GM12878 (cell line): ENCODE results near the gene FAS. TPM values are rescaled to one million over a fixed set of nuclear protein-coding genes. Genes with fewer than 3 reads are reported as not detected.

Experiments used
- ATF7 ChIP-seq: fragments of 450-650 bp; IDR thresholded peaks from 2 replicates; pipeline ENCODE4 v1.6.1; 2016; ENCODE audit warnings: low read depth, mild to moderate bottlenecking
- BACH1 ChIP-seq: fragments of 450-650 bp; IDR thresholded peaks from 2 replicates; pipeline ENCODE4 v1.6.1; 2017; ENCODE audit warnings: mild to moderate bottlenecking, borderline replicate concordance
- CBFB ChIP-seq: IDR thresholded peaks from 2 replicates; pipeline ENCODE4 v1.6.1; 2016; ENCODE audit warnings: antibody characterized with exemption, low read depth
- CHD1 ChIP-seq: IDR thresholded peaks from 2 replicates; pipeline ENCODE4 v1.6.1; 2012; ENCODE audit warnings: low read depth, low read length, improper control_type of control experiment
- CTCF ChIP-seq, 3 experiments: IDR thresholded peaks in 2 of 3; conservative IDR thresholded peaks in 1 of 3; 2 replicates each; pipeline ENCODE4 v1.5.1; 2011; ENCODE audit warnings: low read depth in 3 of 3, low read length in 3 of 3, mild to moderate bottlenecking in 3 of 3, control low read depth in 2 of 3, moderate library complexity in 2 of 3, inconsistent platforms in 1 of 3, mixed read lengths in 1 of 3; ENCODE audit not compliant: control insufficient read depth in 2 of 3, insufficient read depth in 1 of 3; ENCODE audit errors: extremely low read depth in 1 of 3
- EGR1 ChIP-seq, 2 experiments: IDR thresholded peaks; 1 replicate in 1 of 2; 2 replicates in 1 of 2; pipeline ENCODE4 v1.6.1; 2011 to 2012; ENCODE audit warnings: low read depth in 2 of 2, low read length in 2 of 2, borderline replicate concordance in 1 of 2, mild to moderate bottlenecking in 1 of 2, moderate library complexity in 1 of 2
- ETV6 ChIP-seq, 2 experiments: fragments of 450-650 bp in 1 of 2; IDR thresholded peaks in 1 of 2; conservative IDR thresholded peaks in 1 of 2; 2 replicates each; pipeline ENCODE4 v1.6.1; 2014; ENCODE audit warnings: antibody characterized with exemption in 1 of 2, borderline replicate concordance in 1 of 2, low read depth in 1 of 2, mild to moderate bottlenecking in 1 of 2, moderate library complexity in 1 of 2
- FOS ChIP-seq: IDR thresholded peaks from 3 replicates; pipeline ENCODE4 v1.6.1; 2011; ENCODE audit warnings: borderline replicate concordance; ENCODE audit not compliant: insufficient read length; ENCODE audit errors: extremely low read depth
- FOXK2 ChIP-seq: fragments of 450-650 bp; IDR thresholded peaks from 2 replicates; pipeline ENCODE4 v1.6.1; 2017; ENCODE audit warnings: mild to moderate bottlenecking, moderate library complexity
- HSF1 ChIP-seq: fragments of 150-350 bp; IDR thresholded peaks from 2 replicates; pipeline ENCODE4 v1.6.1; 2014; ENCODE audit warnings: mild to moderate bottlenecking, low read depth, low read length
- KDM1A ChIP-seq: fragments of 200-600 bp; sonication (generic); IDR thresholded peaks from 2 replicates; pipeline ENCODE4 v1.6.1; 2016; ENCODE audit warnings: borderline replicate concordance
- LARP7 ChIP-seq: fragments of 450-650 bp; IDR thresholded peaks from 2 replicates; pipeline ENCODE4 v1.6.1; 2017; ENCODE audit warnings: mild to moderate bottlenecking
- NFXL1 ChIP-seq: fragments of 450-650 bp; IDR thresholded peaks from 2 replicates; pipeline ENCODE4 v1.6.1; 2017; ENCODE audit warnings: antibody characterized with exemption, mild to moderate bottlenecking, borderline replicate concordance
- NFYB ChIP-seq: IDR thresholded peaks from 2 replicates; pipeline ENCODE4 v1.6.1; 2011; ENCODE audit warnings: low read depth, mild to moderate bottlenecking, low read length, improper control_type of control experiment, moderate library complexity; ENCODE audit not compliant: insufficient read depth
- NR2C2 ChIP-seq: IDR thresholded peaks from 2 replicates; pipeline ENCODE4 v1.6.1; 2011; ENCODE audit warnings: borderline replicate concordance, low read depth; ENCODE audit not compliant: control insufficient read depth, insufficient read length
- PAX5 ChIP-seq: IDR thresholded peaks from 2 replicates; pipeline ENCODE4 v1.6.1; 2011; ENCODE audit warnings: low read depth, low read length, borderline replicate concordance
- PAX8 ChIP-seq: fragments of 450-650 bp; IDR thresholded peaks from 2 replicates; pipeline ENCODE4 v1.6.1; 2017; ENCODE audit warnings: mild to moderate bottlenecking, moderate library complexity
- SMAD1 ChIP-seq: fragments of 450-650 bp; IDR thresholded peaks from 2 replicates; pipeline ENCODE4 v1.6.1; 2018; ENCODE audit warnings: mild to moderate bottlenecking, low read depth; ENCODE audit not compliant: partially characterized antibody
- SUZ12 ChIP-seq: fragments of 200-600 bp; sonication (generic); IDR thresholded peaks from one replicate; pipeline ENCODE4 v1.6.1; 2018; ENCODE audit warnings: antibody characterized with exemption, mild to moderate bottlenecking; ENCODE audit not compliant: unreplicated experiment
- TCF3 ChIP-seq: IDR thresholded peaks from 2 replicates; pipeline ENCODE4 v1.6.1; 2012; ENCODE audit warnings: low read depth, mild to moderate bottlenecking, low read length, borderline replicate concordance; ENCODE audit not compliant: insufficient read depth
- YY1 ChIP-seq: IDR thresholded peaks from 2 replicates; pipeline ENCODE4 v1.6.1; 2011; ENCODE audit warnings: low read depth, mild to moderate bottlenecking, low read length
- ZNF207 ChIP-seq: fragments of 450-650 bp; IDR thresholded peaks from 2 replicates; pipeline ENCODE4 v1.6.1; 2014; ENCODE audit warnings: antibody characterized with exemption, mild to moderate bottlenecking, borderline replicate concordance
- ZNF622 ChIP-seq: fragments of 450-650 bp; IDR thresholded peaks from 2 replicates; pipeline ENCODE4 v1.6.1; 2017; ENCODE audit warnings: mild to moderate bottlenecking, inconsistent platforms
- polyA plus RNA-seq, 11 experiments: library from polyadenylated mRNA; depleted of rRNA in 4 of 11; unstranded in 6 of 11; stranded (reverse) in 5 of 11; fragments of >200 nt; fragmentation: Nextera tagmentation in 4 of 11; fragmentation: Illumina TruSeq in 1 of 11; extraction: Ambion mirVana in 4 of 11; extraction: Trizol in 1 of 11; gene quantifications; 1 replicate in 1 of 11; 2 replicates in 10 of 11; pipeline versions ENCODE4 v1.2.1 to v1.2.3, GENCODE V29; 2011 to 2016; ENCODE audit warnings: inconsistent platforms in 2 of 11, missing spikeins in 2 of 11, low read depth in 1 of 11
- total RNA-seq, 4 experiments: library from RNA; depleted of rRNA in 3 of 4; stranded (reverse); fragments of >200 nt in 3 of 4; fragmentation: Illumina TruSeq in 1 of 4; extraction: Trizol in 1 of 4; gene quantifications; 2 replicates each; pipeline versions ENCODE4 v1.2.1 to v1.2.3, GENCODE V29; 2013 to 2021

The FAS gene
- total and polyA plus RNA-seq, 10 of the 15 experiments (the other 5 are each of a cell fraction or from before 2014, with no cell fraction given), result 50.1 to 147 (median 69.9) TPM

- TF ChIP-seq EGR1 (IDR thresholded peaks at IDR 0.05; ENCODE audit: borderline replicate concordance in 1 of 2, low read depth in 2 of 2, low read length in 2 of 2), result peak in 1 of 2 experiments; percentile 73; a peak in 1 of 3 replicates
- TF ChIP-seq HSF1, result no peak
- no peak for TF ChIP-seq ZNF622
- TF ChIP-seq FOXK2, result no peak
- no peak for TF ChIP-seq SUZ12
- no peak for TF ChIP-seq SMAD1
- peak; percentile 89 for TF ChIP-seq ATF7
- TF ChIP-seq BACH1, result no peak
- TF ChIP-seq CHD1, result no peak
- TF ChIP-seq TCF3, result no peak
- TF ChIP-seq KDM1A, result no peak
- peak; percentile 51 to 64 (median 52); a peak in 5 of 6 replicates for TF ChIP-seq CTCF (IDR thresholded peaks at IDR 0.05 in 2 of 3, conservative IDR thresholded peaks at IDR 0.05 in 1 of 3; ENCODE audit: control insufficient read depth in 2 of 3, extremely low read depth in 1 of 3, insufficient read depth in 1 of 3, low read depth in 3 of 3, low read length in 3 of 3)
- no peak for TF ChIP-seq PAX8
- TF ChIP-seq FOS, result no peak
- TF ChIP-seq NFYB, result no peak
- no peak for TF ChIP-seq NFXL1
- TF ChIP-seq PAX5, result no peak
- TF ChIP-seq LARP7, result no peak
- no peak for TF ChIP-seq CBFB
- peak; percentile 97 to 100 for TF ChIP-seq ETV6 (conservative IDR thresholded peaks at IDR 0.05 in 1 of 2, IDR thresholded peaks at IDR 0.05 in 1 of 2; ENCODE audit: borderline replicate concordance in 1 of 2, low read depth in 1 of 2)
- TF ChIP-seq NR2C2, result no peak
- TF ChIP-seq YY1, result no peak
- no peak for TF ChIP-seq ZNF207
Measured at GRCh38 chr10:88986549-88987242, 3.9 kb upstream of the FAS start (continued).
